Activated CD8-positive, alpha-beta T cell treated with anti-CD3 and anti-CD28 coated beads, Interleukin-2, amount 10 ng/mL, durations not matched to agents 7 days and 5 days (primary cell): ENCODE measurements around the gene TAF1L. TPM values are rescaled to one million over a fixed set of nuclear protein-coding genes. Genes with fewer than 3 reads are reported as not detected.
"Not testable (repeated sequence)": the region's sequence is repeated elsewhere in the genome, so short reads cannot be mapped to it uniquely, and the experiment has no call there.

Experiments used
- ATAC-seq: fragments of 150-1000 bp; cut with Tn5 transposase; one replicate; pipeline ENCODE4 v1.10.0; 2021; ENCODE audit warnings: moderate library complexity
- CTCF ChIA-PET: fragments of 350-600 bp; sonication (Branson Sonifier 250); formaldehyde crosslinking; loops from one replicate; lab custom pipeline; 2021; ENCODE audit warnings: antibody characterized with exemption; lab: Charles Lee
- POLR2A ChIA-PET: fragments of 350-600 bp; sonication (Branson Sonifier 250); formaldehyde crosslinking; loops from one replicate; lab custom pipeline; 2021; ENCODE audit warnings: antibody characterized with exemption; lab: Charles Lee
- DNase-seq: peaks from one replicate; pipeline ENCODE4 v3.0.0-alpha.2; 2020
- H3K27ac Mint-ChIP-seq: one replicate; pipeline ENCODE4 v1.8.0; 2021; ENCODE audit warnings: mild to moderate bottlenecking, mixed read lengths
- H3K27me3 Mint-ChIP-seq: one replicate; pipeline ENCODE4 v1.8.0; 2021; ENCODE audit warnings: low read depth, mixed read lengths
- H3K36me3 Mint-ChIP-seq: one replicate; pipeline ENCODE4 v1.8.0; 2021; ENCODE audit warnings: low read depth, mixed read lengths
- H3K4me1 Mint-ChIP-seq: one replicate; pipeline ENCODE4 v1.8.0; 2021; ENCODE audit warnings: low read depth, mixed read lengths
- H3K4me3 Mint-ChIP-seq: one replicate; pipeline ENCODE4 v1.8.0; 2021; ENCODE audit warnings: mild to moderate bottlenecking, mixed read lengths
- H3K9me3 Mint-ChIP-seq: one replicate; pipeline ENCODE4 v1.8.0; 2022; ENCODE audit warnings: mixed read lengths; ENCODE audit not compliant: insufficient read depth
- total RNA-seq, 2 experiments: library from RNA; stranded (reverse); gene quantifications; one replicate each; pipeline ENCODE4 v1.2.3, GENCODE V29; 2021

The TAF1L gene
- total RNA-seq, 2 experiments from 2014 or later, result 0.05 TPM; not detected in 1

- H3K4me1 Mint-ChIP-seq, result no peaks in the 10 kb centered on the region
- no peaks in the 10 kb centered on the region for H3K36me3 Mint-ChIP-seq
- no peaks in the 10 kb centered on the region for H3K9me3 Mint-ChIP-seq
- H3K4me3 Mint-ChIP-seq, result no peak overlapping the region
- ATAC-seq (no peak), DNase-seq (no peak)
- no peaks in the 10 kb centered on the region for H3K27me3 Mint-ChIP-seq
- CTCF ChIA-PET, result no interaction called here
- no peak overlapping the region for H3K27ac Mint-ChIP-seq
- POLR2A ChIA-PET, result interaction anchor here (0.7 kb wide), 1 partner anchor 108 kb away, joined by 4 read pairs; no protein-coding TSS in a partner anchor
These were observed 8.0 kb downstream of the TAF1L start for GRCh38 chr9:32627394-32627954.

- CTCF ChIA-PET, result no interaction called here
- H3K27me3 Mint-ChIP-seq, result no peaks in the 10 kb centered on the region
These were observed 10.1 kb downstream of the TAF1L start for GRCh38 chr9:32625320-32625719.

GRCh38 chr9:32622948-32623347 is 12.5 kb downstream of the TAF1L start:
- Mint-ChIP-seq H3K27ac (no peak overlapping the region), H3K27me3 (no peaks in the 10 kb centered on the region), H3K9me3 (no peaks in the 10 kb centered on the region), H3K4me1 (no peaks in the 10 kb centered on the region), H3K4me3 (no peak overlapping the region), H3K36me3 (no peaks in the 10 kb centered on the region)
- ChIA-PET CTCF (interaction anchor here (0.9 kb wide), 1 partner anchor 244 kb away, joined by 3 read pairs; no protein-coding TSS in a partner anchor), POLR2A (no interaction called here)
- ATAC-seq (no peak), DNase-seq (no peak)

More at GRCh38 chr9:32625320-32625719, 10.1 kb downstream of the TAF1L start:
- H3K9me3 Mint-ChIP-seq, result no peaks in the 10 kb centered on the region
- no peak overlapping the region for H3K4me3 Mint-ChIP-seq
- no peak for ATAC-seq
- no peak for DNase-seq
- no peaks in the 10 kb centered on the region for H3K36me3 Mint-ChIP-seq
- H3K27ac Mint-ChIP-seq, result no peak overlapping the region
- POLR2A ChIA-PET, result no interaction called here
- no peaks in the 10 kb centered on the region for H3K4me1 Mint-ChIP-seq

GRCh38 chr9:32618261-32618660 is 17.2 kb downstream of the TAF1L start:
- Mint-ChIP-seq H3K36me3 (no peaks in the 10 kb centered on the region), H3K4me1 (no peaks in the 10 kb centered on the region), H3K9me3 (no peaks in the 10 kb centered on the region), H3K27ac (no peak overlapping the region), H3K27me3 (peaks cover 7% of the 10 kb centered on the region), H3K4me3 (no peak overlapping the region)
- no peak for ATAC-seq
- ChIA-PET POLR2A (no interaction called here), CTCF (interaction anchor here (0.9 kb wide), 1 partner anchor 38 kb away, joined by 3 read pairs; no protein-coding TSS in a partner anchor)
- no peak for DNase-seq

GRCh38 chr9:32606811-32607210 is 28.7 kb downstream of the TAF1L start:
- H3K27ac Mint-ChIP-seq, result no peak overlapping the region
- no peak overlapping the region for H3K4me3 Mint-ChIP-seq
- H3K36me3 Mint-ChIP-seq, result no peaks in the 10 kb centered on the region
- DNase-seq, result no peak
- peaks cover 6% of the 10 kb centered on the region for H3K27me3 Mint-ChIP-seq
- ChIA-PET POLR2A (no interaction called here), CTCF (interaction anchor here (0.9 kb wide), 1 partner anchor 27 kb away, joined by 4 read pairs; no protein-coding TSS in a partner anchor)
- peaks cover 2% of the 10 kb centered on the region for H3K4me1 Mint-ChIP-seq
- no peak for ATAC-seq
- peaks cover 5% of the 10 kb centered on the region for H3K9me3 Mint-ChIP-seq

- Mint-ChIP-seq H3K36me3 (no peaks in the 10 kb centered on the region), H3K4me1 (peaks cover 2% of the 10 kb centered on the region), H3K27ac (no peak overlapping the region), H3K4me3 (no peak overlapping the region), H3K27me3 (peaks cover 17% of the 10 kb centered on the region), H3K9me3 (peaks cover 5% of the 10 kb centered on the region)
- ATAC-seq (no peak), DNase-seq (no peak)
- POLR2A ChIA-PET, result no interaction called here
- CTCF ChIA-PET, result interaction anchor here (0.9 to 1.4 kb wide), 3 partner anchors 16 to 364 kb away, joined by 3 to 4 read pairs (median 3); no protein-coding TSS in a partner anchor
These were observed 31.3 kb downstream of the TAF1L start for GRCh38 chr9:32603914-32604852.

GRCh38 chr9:32599021-32599420 is 36.4 kb downstream of the TAF1L start:
- H3K4me3 Mint-ChIP-seq, ATAC-seq, H3K9me3 Mint-ChIP-seq, POLR2A ChIA-PET, DNase-seq, H3K36me3 Mint-ChIP-seq, CTCF ChIA-PET, H3K4me1 Mint-ChIP-seq, H3K27ac Mint-ChIP-seq: not testable (repeated sequence)
- peaks cover 27% of the 10 kb centered on the region for H3K27me3 Mint-ChIP-seq

- Mint-ChIP-seq H3K9me3 (no peaks in the 10 kb centered on the region), H3K4me1 (peaks cover 3% of the 10 kb centered on the region), H3K27ac (no peak overlapping the region), H3K4me3 (no peak overlapping the region), H3K36me3 (no peaks in the 10 kb centered on the region), H3K27me3 (peaks cover 24% of the 10 kb centered on the region)
- ATAC-seq (no peak), DNase-seq (no peak)
- CTCF ChIA-PET, result interaction anchor here (0.6 to 0.9 kb wide), 2 partner anchors 17 to 374 kb away, joined by 3 read pairs; no protein-coding TSS in a partner anchor
- POLR2A ChIA-PET, result no interaction called here
These were observed 38.5 kb downstream of the TAF1L start for GRCh38 chr9:32596936-32597335.

- DNase-seq (no peak), ATAC-seq (no peak)
- peaks cover 28% of the 10 kb centered on the region for H3K27me3 Mint-ChIP-seq
- no peak overlapping the region for H3K4me3 Mint-ChIP-seq
- ChIA-PET POLR2A (no interaction called here), CTCF (interaction anchor here (0.6 to 0.9 kb wide), 2 partner anchors 16 to 374 kb away, joined by 3 read pairs; no protein-coding TSS in a partner anchor)
- H3K36me3 Mint-ChIP-seq, result no peaks in the 10 kb centered on the region
- no peaks in the 10 kb centered on the region for H3K9me3 Mint-ChIP-seq
- H3K4me1 Mint-ChIP-seq, result peaks cover 3% of the 10 kb centered on the region
- H3K27ac Mint-ChIP-seq, result no peak overlapping the region
These were observed 39.2 kb downstream of the TAF1L start for GRCh38 chr9:32596096-32596865.

- Mint-ChIP-seq H3K27me3 (peaks cover 26% of the 10 kb centered on the region), H3K27ac (no peak overlapping the region)
These were observed 44.6 kb downstream of the TAF1L start for GRCh38 chr9:32590898-32591297.

GRCh38 chr9:32590476-32590875 is 45.0 kb downstream of the TAF1L start:
- DNase-seq, result no peak
- ChIA-PET POLR2A (no interaction called here), CTCF (interaction anchor here (1.6 to 6.6 kb wide), 4 partner anchors 10 to 383 kb away, joined by 7 to 50 read pairs (median 23); no protein-coding TSS in a partner anchor)
- Mint-ChIP-seq H3K36me3 (no peaks in the 10 kb centered on the region), H3K9me3 (no peaks in the 10 kb centered on the region), H3K4me1 (no peaks in the 10 kb centered on the region), H3K4me3 (no peak overlapping the region), H3K27me3 (peaks cover 30% of the 10 kb centered on the region), H3K27ac (no peak overlapping the region)
- no peak for ATAC-seq

More at GRCh38 chr9:32590898-32591297, 44.6 kb downstream of the TAF1L start:
- Mint-ChIP-seq H3K4me1 (peaks cover 3% of the 10 kb centered on the region), H3K4me3 (no peak overlapping the region), H3K9me3 (no peaks in the 10 kb centered on the region), H3K36me3 (no peaks in the 10 kb centered on the region)
- no peak for DNase-seq
- ATAC-seq, result no peak
- CTCF ChIA-PET, result interaction anchor here (1.6 to 6.6 kb wide), 2 partner anchors 10 to 212 kb away, joined by 7 to 50 read pairs; no protein-coding TSS in a partner anchor
- POLR2A ChIA-PET, result no interaction called here
